HepG2 (cell line): Measurements from ENCODE around the gene RP2. TPM values are rescaled to one million over a fixed set of nuclear protein-coding genes. Genes with fewer than 3 reads are reported as not detected.

Source experiments
- AGO2 ChIP-seq: fragments of 200-400 bp; formaldehyde crosslinking; optimal IDR thresholded peaks from 2 replicates; pipeline ENCODE3; 2017; ENCODE audit warnings: mild to moderate bottlenecking, low read depth, low read length, moderate library complexity
- AKAP8 ChIP-seq: sonication (generic); formaldehyde crosslinking; IDR thresholded peaks from 2 replicates; pipeline ENCODE4 v1.5.1; 2020; ENCODE audit warnings: mild to moderate bottlenecking, missing genetic modification reagents
- ARNT2 ChIP-seq: sonication (generic); formaldehyde crosslinking; IDR thresholded peaks from 2 replicates; pipeline ENCODE4 v1.8.0; 2022; ENCODE audit warnings: mild to moderate bottlenecking, low read depth, missing genetic modification reagents, moderate library complexity
- ASH2L ChIP-seq: fragments of 300-600, 200-600 bp; sonication (generic); IDR thresholded peaks from 2 replicates; pipeline ENCODE4 v1.7.0; 2017; ENCODE audit warnings: low read depth, mild to moderate bottlenecking, moderate library complexity, mixed read lengths, low read length; ENCODE audit not compliant: insufficient read length
- BORCS8-MEF2B ChIP-seq: sonication (generic); formaldehyde crosslinking; IDR thresholded peaks from 2 replicates; pipeline ENCODE4 v1.8.0; 2022; ENCODE audit warnings: mild to moderate bottlenecking, missing genetic modification reagents
- CCDC6 ChIP-seq: sonication (generic); formaldehyde crosslinking; IDR thresholded peaks from 2 replicates; pipeline ENCODE4 v1.8.1; 2022; ENCODE audit warnings: mild to moderate bottlenecking, missing genetic modification reagents, moderate library complexity
- DDIT3 ChIP-seq: sonication (generic); formaldehyde crosslinking; IDR thresholded peaks from 2 replicates; pipeline ENCODE4 v1.4.0; 2020; ENCODE audit warnings: mild to moderate bottlenecking, missing genetic modification reagents
- HNRNPK ChIP-seq: fragments of 200-400 bp; formaldehyde crosslinking; IDR thresholded peaks from 2 replicates; pipeline ENCODE4 v1.6.1; 2018; ENCODE audit warnings: low read length, low read depth, moderate library complexity, mild to moderate bottlenecking; ENCODE audit not compliant: poor library complexity, severe bottlenecking
- MAFF ChIP-seq: IDR thresholded peaks from 2 replicates; pipeline ENCODE4 v1.6.1; 2011; ENCODE audit warnings: low read depth, low read length, improper control_type of control experiment
- MAZ ChIP-seq, 2 experiments: sonication (generic) in 1 of 2; formaldehyde crosslinking in 1 of 2; IDR thresholded peaks; 2 replicates each; pipeline versions ENCODE4 v1.5.0 to v1.6.1; 2012 to 2020; ENCODE audit warnings: low read depth in 2 of 2, mild to moderate bottlenecking in 2 of 2, borderline replicate concordance in 1 of 2, improper control_type of control experiment in 1 of 2, low read length in 1 of 2, missing genetic modification reagents in 1 of 2, moderate library complexity in 1 of 2
- MYC ChIP-seq: sonication (generic); formaldehyde crosslinking; IDR thresholded peaks from 2 replicates; pipeline ENCODE4 v1.9.0; 2021; ENCODE audit warnings: missing genetic modification reagents, borderline replicate concordance
- NR2F1 ChIP-seq, 2 experiments: fragments of 450-650 bp in 1 of 2; formaldehyde crosslinking in 1 of 2; IDR thresholded peaks; 2 replicates each; pipeline versions ENCODE4 v1.5.0 to v1.6.1; 2016 to 2020; ENCODE audit warnings: mild to moderate bottlenecking in 1 of 2, missing compliant biosample characterization in 1 of 2, missing genetic modification reagents in 1 of 2, moderate library complexity in 1 of 2
- ONECUT2 ChIP-seq: sonication (generic); formaldehyde crosslinking; IDR thresholded peaks from 2 replicates; pipeline ENCODE4 v1.4.0; 2020; ENCODE audit warnings: missing genetic modification reagents
- PHF8 ChIP-seq: sonication (generic); formaldehyde crosslinking; IDR thresholded peaks from 2 replicates; pipeline ENCODE4 v1.5.0; 2020; ENCODE audit warnings: missing genetic modification reagents
- POGK ChIP-seq: sonication (generic); formaldehyde crosslinking; conservative IDR thresholded peaks from 2 replicates; pipeline ENCODE4 v1.8.0; 2022; ENCODE audit warnings: mild to moderate bottlenecking, moderate library complexity, missing genetic modification reagents
- RNF2 ChIP-seq: fragments of 450-650 bp; conservative IDR thresholded peaks from 2 replicates; pipeline ENCODE4 v1.6.1; 2016; ENCODE audit warnings: low read depth
- RXRA ChIP-seq: sonication (generic); formaldehyde crosslinking; IDR thresholded peaks from 2 replicates; pipeline ENCODE4 v1.5.1; 2020; ENCODE audit warnings: missing genetic modification reagents
- SKI ChIP-seq: fragments of 450-650 bp; IDR thresholded peaks from one replicate; pipeline ENCODE4 v1.6.1; 2018; ENCODE audit warnings: mild to moderate bottlenecking; ENCODE audit not compliant: partially characterized antibody
- SMAD3 ChIP-seq: sonication (generic); formaldehyde crosslinking; IDR thresholded peaks from 2 replicates; pipeline ENCODE4 v1.4.0; 2020; ENCODE audit warnings: missing genetic modification reagents
- TAF1 ChIP-seq: sonication (generic); formaldehyde crosslinking; IDR thresholded peaks from 2 replicates; pipeline ENCODE4 v1.4.0; 2020; ENCODE audit warnings: missing genetic modification reagents
- ZMYM4 ChIP-seq: sonication (generic); formaldehyde crosslinking; IDR thresholded peaks from 2 replicates; pipeline ENCODE4 v1.8.1; 2023; ENCODE audit warnings: mild to moderate bottlenecking, missing genetic modification reagents
- ZNF18 ChIP-seq: sonication (generic); formaldehyde crosslinking; IDR thresholded peaks from 2 replicates; pipeline ENCODE4 v1.8.0; 2022; ENCODE audit warnings: mild to moderate bottlenecking, missing genetic modification reagents; ENCODE audit not compliant: insufficient replicate concordance
- ZNF224 ChIP-seq: sonication (generic); formaldehyde crosslinking; IDR thresholded peaks from 2 replicates; pipeline ENCODE4 v1.5.0; 2020; ENCODE audit warnings: mild to moderate bottlenecking, missing genetic modification reagents
- ZNF441 ChIP-seq: sonication (generic); formaldehyde crosslinking; IDR thresholded peaks from 2 replicates; pipeline ENCODE4 v1.7.0; 2021; ENCODE audit warnings: missing genetic modification reagents, borderline replicate concordance
- ZNF510 ChIP-seq: sonication (generic); formaldehyde crosslinking; IDR thresholded peaks from 2 replicates; pipeline ENCODE4 v1.4.0; 2020; ENCODE audit warnings: low read depth, mild to moderate bottlenecking, missing genetic modification reagents
- ZNF639 ChIP-seq: conservative IDR thresholded peaks from 2 replicates; pipeline ENCODE4 v1.6.1; 2018; ENCODE audit warnings: missing genetic modification reagents
- ZNF792 ChIP-seq: IDR thresholded peaks from 2 replicates; pipeline ENCODE4 v1.6.1; 2016
- polyA plus RNA-seq, 8 experiments: library from polyadenylated mRNA; depleted of rRNA in 3 of 8; stranded (reverse) in 7 of 8; unstranded in 1 of 8; fragments of >200 nt; fragmentation: Illumina TruSeq in 4 of 8; extraction: Trizol in 4 of 8; gene quantifications; 2 replicates each; pipeline versions ENCODE4 v1.2.1 to v1.2.3, GENCODE V29; 2011 to 2016; ENCODE audit warnings: low read depth in 4 of 8, missing spikeins in 1 of 8, mixed read lengths in 1 of 8; ENCODE audit not compliant: insufficient read depth in 1 of 8
- total RNA-seq, 5 experiments: library from RNA; depleted of rRNA; stranded (reverse); fragments of >200 nt; fragmentation: Illumina TruSeq; extraction: Trizol; gene quantifications; 2 replicates each; pipeline ENCODE4 v1.2.3, GENCODE V29; 2016; ENCODE audit warnings: low read depth in 1 of 5

The RP2 gene
- total and polyA plus RNA-seq, 2 of the 13 experiments (the other 11 are each of a cell fraction or from before 2014, with no cell fraction given), result 5.0 to 9.9 TPM

- TF ChIP-seq ZNF510 (CRISPR knock-in tag) (no peak), ZNF639 (CRISPR knock-in tag) (peak; percentile 82), MAZ (IDR thresholded peaks at IDR 0.05; ENCODE audit: borderline replicate concordance, low read depth, low read length) (no peak), MAZ (CRISPR knock-in tag; IDR thresholded peaks at IDR 0.05; ENCODE audit: low read depth) (peak; percentile 59; the same call in 1 of the 2 replicates), PHF8 (CRISPR knock-in tag) (0 out of 2 replicates have a peak, but pooled peaks have one; percentile 26), SKI (peak; percentile 83), ZMYM4 (peak; percentile 90), AGO2 (no peak), MYC (no peak), NR2F1 (CRISPR knock-in tag; IDR thresholded peaks at IDR 0.05) (no peak), ZNF18 (no peak), HNRNPK (peak; percentile 41), POGK (CRISPR knock-in tag) (no peak), RNF2 (no peak), BORCS8-MEF2B (CRISPR knock-in tag) (no peak), MAFF (no peak), ONECUT2 (CRISPR knock-in tag) (no peak), AKAP8 (no peak), ZNF441 (CRISPR knock-in tag) (no peak), ZNF224 (no peak), RXRA (CRISPR knock-in tag) (no peak), TAF1 (CRISPR knock-in tag) (0 out of 2 replicates have a peak, but pooled peaks have one; percentile 13), CCDC6 (0 out of 2 replicates have a peak, but pooled peaks have one; percentile 64), DDIT3 (CRISPR knock-in tag) (no peak), ASH2L (peak; percentile 39), SMAD3 (CRISPR knock-in tag) (no peak), ARNT2 (peak; percentile 23; the same call in 1 of the 2 replicates), ZNF792 (no peak)
Observed at GRCh38 chrX:46912098-46912602, 75.3 kb downstream of the RP2 start, which contains the start of gene JADE3 (continued).
